Activated CD8-positive, alpha-beta memory T cell treated with anti-CD3 and anti-CD28 coated beads for 48 hours (primary cell): ENCODE results near the gene USP47.

Experiments used
- DNase-seq, 3 experiments: peaks; one replicate each; pipeline ENCODE4 v3.0.0-alpha.2; 2020; ENCODE audit warnings: low read depth in 2 of 3, low spot score in 2 of 3

USP47 gene

DNA sequence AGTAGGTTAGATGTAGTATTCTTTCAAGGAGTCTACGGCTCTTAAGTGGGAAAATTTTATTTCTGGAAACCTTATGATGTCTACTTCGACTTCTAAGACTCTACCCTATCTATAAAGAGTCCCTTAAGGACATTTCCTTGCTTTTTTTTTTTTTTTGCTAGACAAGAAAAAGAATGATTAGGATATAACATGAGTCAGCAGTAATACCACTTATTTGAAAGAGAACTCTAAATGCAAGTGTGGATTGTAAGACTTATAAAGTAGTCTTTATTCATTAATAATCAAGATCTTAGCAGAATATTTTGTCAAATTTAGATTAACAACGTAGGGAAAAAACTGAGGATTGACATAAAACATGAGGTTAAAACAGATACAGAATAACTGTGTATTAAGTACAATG is 95.7 kb downstream of the USP47 start:
- no peak for DNase-seq

DNA sequence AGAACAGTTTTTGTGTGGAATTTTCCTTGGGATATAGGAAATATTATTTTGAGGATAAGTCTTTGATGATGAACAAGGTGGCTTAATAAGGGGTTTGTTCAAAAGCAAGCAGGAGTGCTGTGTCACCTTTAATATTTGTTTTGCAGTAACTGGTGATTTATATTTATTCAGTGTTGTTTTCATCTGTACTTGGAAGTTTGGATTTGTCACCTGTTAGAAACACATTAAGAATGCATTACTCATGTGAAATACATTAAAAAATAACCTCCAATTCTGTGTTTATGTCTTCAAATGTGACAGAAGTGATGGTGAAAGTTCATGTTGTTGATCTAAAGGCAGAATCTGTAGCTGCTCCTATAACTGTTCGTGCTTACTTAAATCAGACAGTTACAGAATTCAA is 96.2 kb downstream of the USP47 start:
- DNase-seq = no peak

GRCh38 chr11:11940551-11940950 is 98.8 kb downstream of the USP47 start:
- DNase-seq = no peak

DNA sequence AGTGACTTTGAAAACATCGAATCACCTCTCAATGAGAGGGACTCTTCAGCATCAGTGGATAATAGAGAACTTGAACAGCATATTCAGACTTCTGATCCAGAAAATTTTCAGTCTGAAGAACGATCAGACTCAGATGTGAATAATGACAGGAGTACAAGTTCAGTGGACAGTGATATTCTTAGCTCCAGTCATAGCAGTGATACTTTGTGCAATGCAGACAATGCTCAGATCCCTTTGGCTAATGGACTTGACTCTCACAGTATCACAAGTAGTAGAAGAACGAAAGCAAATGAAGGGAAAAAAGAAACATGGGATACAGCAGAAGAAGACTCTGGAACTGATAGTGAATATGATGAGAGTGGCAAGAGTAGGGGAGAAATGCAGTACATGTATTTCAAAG is 100.9 kb downstream of the USP47 start:
- no peak for DNase-seq

DNA sequence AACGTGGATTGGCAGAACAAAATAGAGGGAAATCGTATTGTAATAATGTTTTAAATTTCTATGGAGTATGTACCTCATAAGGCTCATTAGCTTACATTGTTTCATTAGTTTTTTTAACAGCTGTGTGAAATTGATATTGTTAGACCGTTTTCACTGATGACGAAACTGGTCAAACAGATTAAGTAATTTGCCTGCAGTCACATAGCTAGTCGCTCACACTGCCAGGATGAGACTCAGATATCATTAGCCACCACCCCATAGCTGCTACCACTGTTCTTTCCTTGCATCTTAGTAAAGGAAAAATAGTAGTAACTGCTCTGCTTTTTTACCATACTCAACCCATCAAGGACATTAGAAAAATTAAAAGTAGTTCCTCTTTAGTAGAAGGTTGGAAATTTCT is 102.7 kb downstream of the USP47 start:
- no peak for DNase-seq

- DNase-seq = no peak
Measured at GRCh38 chr11:11946180-11946579, 104.4 kb downstream of the USP47 start.

DNA sequence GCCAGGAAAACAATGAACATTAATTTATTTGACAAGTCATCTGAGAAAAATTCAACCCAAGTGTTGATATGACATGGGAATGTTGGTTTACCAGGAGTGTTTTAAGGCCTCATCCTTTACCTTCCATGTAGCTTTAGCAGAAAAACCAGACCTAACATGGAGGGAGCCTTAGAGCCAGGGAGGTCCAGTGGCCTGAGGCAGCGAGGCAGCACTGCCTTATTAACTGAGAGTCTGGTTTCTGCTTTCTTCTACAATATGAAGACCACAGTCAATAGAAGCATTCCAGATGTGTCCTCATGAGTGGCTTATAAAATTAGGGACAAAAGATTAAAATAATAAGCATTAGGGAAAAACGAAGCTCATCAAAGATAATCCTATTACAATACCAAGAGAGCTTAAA is 105.1 kb downstream of the USP47 start:
- no peak for DNase-seq

- DNase-seq = no peak
Measured at GRCh38 chr11:11947825-11948224, 106.1 kb downstream of the USP47 start.

DNA sequence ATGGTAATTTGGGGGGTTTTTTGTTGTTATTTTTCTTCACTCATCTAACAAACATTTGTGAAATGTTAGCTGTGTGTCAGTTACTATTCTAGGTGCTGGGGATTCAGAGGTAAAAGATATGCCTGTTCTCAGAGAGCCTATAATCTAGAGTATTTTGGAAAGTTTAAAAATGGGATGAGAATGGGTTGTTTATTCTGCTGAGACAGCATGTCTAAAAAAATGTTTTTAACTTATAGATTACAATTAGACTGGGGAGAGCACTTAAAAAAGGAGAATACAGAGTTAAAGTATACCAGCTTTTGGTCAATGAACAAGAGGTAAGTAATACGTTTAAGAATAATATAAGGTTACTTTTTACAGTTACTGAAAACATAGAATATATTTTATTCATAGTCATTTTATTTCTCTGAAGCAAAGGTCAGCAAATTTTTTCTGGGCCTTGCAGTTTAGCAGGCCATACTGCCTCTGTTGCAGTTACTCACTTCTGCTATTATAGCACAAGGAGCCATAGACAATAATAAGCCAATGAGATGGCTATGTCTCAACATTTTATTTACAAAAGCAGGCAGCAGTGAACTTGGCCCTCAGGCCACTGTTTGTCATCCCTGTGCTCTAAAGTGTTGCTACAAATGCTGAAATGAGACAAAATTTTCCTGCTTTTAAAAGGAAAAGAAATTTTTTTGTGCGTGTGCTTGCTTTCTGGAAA is 106.6 kb downstream of the USP47 start:
- DNase-seq = no peak

GRCh38 chr11:11949482-11949881 is 107.7 kb downstream of the USP47 start:
- no peak for DNase-seq

- DNase-seq = no peak
Measured at GRCh38 chr11:11952036-11952435, 110.3 kb downstream of the USP47 start.

GRCh38 chr11:11956006-11956405 is 114.2 kb downstream of the USP47 start:
- DNase-seq = no peak

DNA sequence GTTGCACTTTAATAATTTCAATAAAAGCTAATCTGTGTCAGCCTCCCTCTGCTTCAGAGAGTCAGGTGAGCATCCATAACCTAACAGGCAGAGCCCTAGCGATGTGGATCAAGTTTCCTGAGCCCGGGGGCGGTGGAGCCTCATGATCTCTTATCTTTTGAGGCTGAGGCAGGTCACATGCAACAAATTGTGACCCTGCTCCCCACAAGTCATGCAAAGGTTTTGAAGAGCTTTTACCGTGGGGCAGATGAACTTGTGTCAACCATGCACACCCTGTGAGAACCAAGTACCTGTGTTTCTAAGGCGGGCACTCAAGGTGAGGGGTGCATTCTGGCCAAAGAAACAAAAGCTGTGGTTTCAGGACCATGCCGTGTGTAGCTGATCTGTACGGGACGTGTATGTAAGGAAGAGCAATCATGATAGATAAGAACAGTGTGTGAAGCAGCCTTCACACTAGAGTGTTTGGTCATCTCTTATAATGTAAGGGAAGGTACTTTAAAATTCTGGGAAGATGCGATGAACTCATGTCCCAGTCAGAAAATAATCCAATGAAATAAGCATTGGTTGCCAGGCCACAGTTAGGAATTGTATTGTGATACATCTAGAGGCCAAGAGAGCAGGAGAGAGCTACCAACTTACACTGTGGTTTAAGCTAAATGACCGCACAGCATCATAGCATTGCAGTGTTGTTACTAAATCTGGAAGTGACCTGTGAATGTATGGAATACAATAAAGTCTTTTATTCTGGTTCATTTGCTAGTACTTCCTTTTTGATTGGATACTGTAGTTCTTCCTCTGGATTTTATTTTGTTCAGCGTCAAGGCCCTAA is 116.8 kb downstream of the USP47 start:
- DNase-seq = no peak

- DNase-seq = no peak
Measured at GRCh38 chr11:11959601-11960000, 117.8 kb downstream of the USP47 start.

GRCh38 chr11:11960687-11961086 is 118.9 kb downstream of the USP47 start:
- no peak for DNase-seq

- DNase-seq = no peak
Measured at GRCh38 chr11:11961399-11962028, 119.7 kb downstream of the USP47 start.

DNA sequence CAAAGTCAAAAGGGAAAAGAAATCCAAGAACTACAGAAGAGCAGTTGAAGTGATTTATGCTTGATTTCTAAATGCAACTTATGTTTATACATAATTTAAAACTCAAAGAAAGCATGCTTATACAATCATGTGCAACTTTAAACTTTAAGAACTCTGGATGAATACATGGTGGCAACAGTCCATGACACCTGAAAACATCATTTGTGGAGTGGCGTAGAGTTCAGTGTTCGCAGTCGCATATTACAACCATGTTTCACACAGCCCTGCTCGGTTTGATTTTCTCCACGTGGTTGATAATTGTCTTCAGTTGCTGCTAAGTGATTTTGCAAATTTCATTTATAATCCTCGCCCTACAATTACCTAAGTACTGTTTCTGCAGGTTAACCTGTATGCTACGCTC is 121.3 kb downstream of the USP47 start:
- no peak for DNase-seq

DNA sequence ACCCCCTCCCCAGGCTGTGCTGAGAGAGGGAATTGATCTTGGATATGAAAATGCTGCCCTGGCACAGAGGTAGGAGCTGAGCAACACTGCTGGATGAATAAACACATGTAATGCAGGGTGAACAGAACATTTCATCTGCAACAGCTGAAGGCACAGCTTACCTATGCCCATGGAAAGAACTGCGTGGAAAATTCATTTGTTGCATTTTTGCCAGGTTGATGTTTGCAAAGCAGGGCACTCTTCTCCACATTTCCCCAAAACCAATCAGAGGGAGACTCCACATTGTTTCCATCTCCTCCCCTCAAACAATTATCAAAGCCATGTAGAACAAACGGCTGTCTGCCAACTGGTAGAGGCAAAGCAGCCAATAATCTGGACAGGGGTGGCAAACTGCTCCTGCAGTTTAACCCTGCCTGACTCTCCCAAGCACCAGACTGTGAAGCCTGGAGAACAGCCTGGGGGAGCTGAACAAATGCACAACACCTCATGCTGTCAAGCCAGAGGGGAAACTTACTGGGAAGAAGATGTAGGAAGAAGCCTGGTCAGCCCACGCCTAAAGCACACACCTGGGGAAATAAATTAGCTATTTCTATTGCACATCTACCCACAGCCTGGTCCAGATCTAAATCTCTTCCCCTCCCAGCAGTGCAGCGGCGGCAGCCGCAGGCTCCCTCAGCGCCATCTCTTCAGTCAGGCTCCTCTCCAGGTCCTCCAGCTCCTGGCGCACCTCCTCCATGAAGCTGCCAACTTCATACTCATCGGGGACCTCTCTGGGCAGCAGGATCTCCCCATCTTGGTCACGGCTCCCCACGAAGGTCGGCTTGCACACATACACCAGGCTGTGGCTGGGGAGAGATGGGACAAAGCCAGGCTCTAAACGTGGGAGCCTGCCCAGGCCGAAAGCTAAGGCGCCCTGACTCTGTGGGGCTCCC is 122.3 kb downstream of the USP47 start:
- no peak for DNase-seq

GRCh38 chr11:11964774-11965150 is 123.0 kb downstream of the USP47 start:
- no peak for DNase-seq

DNA sequence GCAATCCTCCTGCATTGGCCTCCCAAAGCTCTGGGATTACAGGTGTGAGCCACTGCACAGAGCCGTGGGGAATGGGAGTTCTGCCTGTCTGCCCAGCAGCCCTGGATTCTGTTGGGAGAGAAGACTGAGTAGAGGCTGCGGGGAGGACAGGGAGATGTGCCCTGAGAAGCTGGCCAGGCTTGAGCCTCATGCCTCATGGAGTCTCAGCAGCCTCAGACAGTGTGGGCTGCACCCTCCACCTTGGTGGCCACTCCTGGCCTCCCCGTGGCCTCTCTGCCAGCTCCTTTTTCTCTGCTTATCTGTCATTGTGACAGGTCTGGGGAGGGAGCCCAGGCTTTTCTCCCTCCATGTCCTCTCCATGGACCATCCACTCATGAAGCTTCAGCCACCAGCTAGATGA is 123.4 kb downstream of the USP47 start:
- DNase-seq = no peak

- DNase-seq = no peak
Measured at GRCh38 chr11:11965656-11966353, 124.0 kb downstream of the USP47 start.
